Tibial nerve (tissue), 4 donors: ENCODE results near the gene ATP5F1A.

Experiments used
- EP300 ChIP-seq, 2 donors: sonication (generic); formaldehyde crosslinking; IDR thresholded peaks; one replicate each; pipeline ENCODE4 v1.6.1; 2017; ENCODE audit warnings: antibody characterized with exemption in 2 of 2, mild to moderate bottlenecking in 1 of 2
- TF ChIP-seq, protein P1 (sequence below), 5 experiments: fragments of 200-600 bp in 3 of 5; fragments of 450-650 bp in 2 of 5; sonication (generic) in 3 of 5; IDR thresholded peaks; one replicate each; pipeline ENCODE4 v1.5.1; 2016 to 2019; ENCODE audit warnings: antibody characterized with exemption in 5 of 5, mild to moderate bottlenecking in 3 of 5, moderate library complexity in 2 of 5

DNA sequence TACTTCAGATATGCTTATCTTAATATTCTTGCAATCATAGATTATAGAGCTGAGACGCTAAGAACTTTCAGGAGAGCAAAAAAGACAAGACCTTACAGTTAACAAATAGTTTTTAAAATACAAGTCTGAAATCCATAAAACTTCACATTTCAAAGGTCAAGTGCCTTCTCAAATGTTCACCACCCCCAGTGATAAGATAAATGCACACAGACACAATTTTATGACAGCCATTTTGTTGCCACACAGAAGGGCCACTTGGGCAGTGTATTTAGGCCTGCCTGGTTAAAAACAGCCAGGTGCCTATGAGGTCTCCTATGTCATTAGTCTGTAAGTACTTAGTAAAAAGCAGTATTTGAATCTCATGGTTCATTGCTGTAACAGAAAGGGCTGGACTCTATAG, 17.9 kb downstream of the ATP5F1A start:
- TF ChIP-seq, protein P1, sequence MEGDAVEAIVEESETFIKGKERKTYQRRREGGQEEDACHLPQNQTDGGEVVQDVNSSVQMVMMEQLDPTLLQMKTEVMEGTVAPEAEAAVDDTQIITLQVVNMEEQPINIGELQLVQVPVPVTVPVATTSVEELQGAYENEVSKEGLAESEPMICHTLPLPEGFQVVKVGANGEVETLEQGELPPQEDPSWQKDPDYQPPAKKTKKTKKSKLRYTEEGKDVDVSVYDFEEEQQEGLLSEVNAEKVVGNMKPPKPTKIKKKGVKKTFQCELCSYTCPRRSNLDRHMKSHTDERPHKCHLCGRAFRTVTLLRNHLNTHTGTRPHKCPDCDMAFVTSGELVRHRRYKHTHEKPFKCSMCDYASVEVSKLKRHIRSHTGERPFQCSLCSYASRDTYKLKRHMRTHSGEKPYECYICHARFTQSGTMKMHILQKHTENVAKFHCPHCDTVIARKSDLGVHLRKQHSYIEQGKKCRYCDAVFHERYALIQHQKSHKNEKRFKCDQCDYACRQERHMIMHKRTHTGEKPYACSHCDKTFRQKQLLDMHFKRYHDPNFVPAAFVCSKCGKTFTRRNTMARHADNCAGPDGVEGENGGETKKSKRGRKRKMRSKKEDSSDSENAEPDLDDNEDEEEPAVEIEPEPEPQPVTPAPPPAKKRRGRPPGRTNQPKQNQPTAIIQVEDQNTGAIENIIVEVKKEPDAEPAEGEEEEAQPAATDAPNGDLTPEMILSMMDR (IDR thresholded peaks at IDR 0.05): no peak
- TF ChIP-seq EP300 (IDR thresholded peaks at IDR 0.05): no peak
